Suprapubic skin (tissue), 4 donors: Measurements from ENCODE around the gene IFRD2.
A peak's percentile ranks its signal among the peaks of the same experiment; 100 is the strongest.

Experiments
- CTCF ChIP-seq, 2 donors: fragments of 200-600 bp in 1 of 2; fragments of 450-650 bp in 1 of 2; sonication (generic) in 1 of 2; IDR thresholded peaks; one replicate each; pipeline ENCODE4 v1.5.1; 2016 to 2019; ENCODE audit warnings: antibody characterized with exemption in 2 of 2, mild to moderate bottlenecking in 1 of 2, moderate library complexity in 1 of 2
- EP300 ChIP-seq: sonication (generic); formaldehyde crosslinking; IDR thresholded peaks from one replicate; pipeline ENCODE4 v1.6.1; 2017; ENCODE audit warnings: antibody characterized with exemption
- POLR2A ChIP-seq, 2 donors: fragments of 450-650 bp; IDR thresholded peaks; one replicate each; pipeline ENCODE4 v1.6.1; 2017; ENCODE audit warnings: antibody characterized with exemption in 2 of 2, mild to moderate bottlenecking in 2 of 2, moderate library complexity in 2 of 2
- POLR2AphosphoS5 ChIP-seq, 3 donors: sonication (generic); formaldehyde crosslinking; IDR thresholded peaks; one replicate each; pipeline ENCODE4 v1.6.1; 2017; ENCODE audit warnings: antibody characterized with exemption in 3 of 3

- peak in 1 of 2 donors; percentile 51 for TF ChIP-seq CTCF (IDR thresholded peaks at IDR 0.05)
- TF ChIP-seq EP300: no peak
- no peak for TF ChIP-seq POLR2A (IDR thresholded peaks at IDR 0.05)
- peak in 2 of 3 donors; percentile 13 to 83 for TF ChIP-seq POLR2AphosphoS5 (IDR thresholded peaks at IDR 0.05)
Measured at GRCh38 chr3:50321336-50322114, 29.3 kb upstream of the IFRD2 start.
